Measurements from ENCODE around the gene ATF6. TPM values are rescaled to one million over a fixed set of nuclear protein-coding genes. Genes with fewer than 3 reads are reported as not detected.

The ATF6 gene
- total and polyA plus RNA-seq, 4 donors, result 10.0 to 22.5 (median 13.4) TPM

DNA sequence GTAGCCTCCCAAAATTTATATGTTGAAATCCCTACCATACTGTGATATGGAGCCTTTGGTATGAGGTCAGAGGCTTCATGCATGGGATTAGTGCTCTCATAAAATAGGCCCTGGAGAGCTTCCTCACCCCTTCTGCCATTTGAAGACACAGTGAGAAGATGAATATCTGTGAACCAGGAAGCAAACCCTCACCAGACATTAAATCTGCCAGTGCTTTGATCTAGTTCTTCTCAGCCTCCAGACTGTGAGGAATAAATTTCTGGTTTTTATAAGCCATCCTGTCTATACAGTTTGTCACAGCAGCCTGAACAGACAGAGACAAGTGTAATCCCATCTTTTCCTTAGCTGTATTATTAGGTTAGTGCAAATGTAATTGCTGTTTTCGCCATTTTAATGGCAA lies 169.1 kb downstream of the ATF6 start:
- Histone ChIP-seq H3K27me3 (ENCODE audit: control insufficient read depth in 4 of 4, insufficient read depth in 4 of 4, low read length in 3 of 4) (no peaks in the 10 kb centered on the region), H3K9ac (ENCODE audit: low read depth in 1 of 2, low read length in 2 of 2) (no peak overlapping the region), H3K36me3 (ENCODE audit: control insufficient read depth in 4 of 4, insufficient read depth in 3 of 4, low read depth in 1 of 4, low read length in 3 of 4) (peaks cover 0 to 4% (median 2%) of the 10 kb centered on the region in 4 donors), H3K4me3 (ENCODE audit: low read depth in 1 of 3, low read length in 3 of 3) (no peak overlapping the region), H3K9me3 (ENCODE audit: control insufficient read depth in 4 of 4, low read length in 3 of 4) (no peaks in the 10 kb centered on the region), H3K27ac (ENCODE audit: low read depth in 1 of 2, low read length in 2 of 2) (no peak overlapping the region), H3K4me1 (ENCODE audit: control insufficient read depth in 4 of 4, insufficient read depth in 4 of 4, low read length in 3 of 4) (no peaks in the 10 kb centered on the region)
- TF ChIP-seq TAF1 (conservative IDR thresholded peaks at IDR 0.05) (no peak), SP1 (IDR thresholded peaks at IDR 0.05) (no peak), EGR1 (IDR thresholded peaks at IDR 0.05; ENCODE audit: low read depth in 2 of 2) (no peak), RAD21 (IDR thresholded peaks at IDR 0.05) (no peak), FOXA2 (IDR thresholded peaks at IDR 0.05) (no peak), FOXA1 (IDR thresholded peaks at IDR 0.05) (no peak), NR2F2 (IDR thresholded peaks at IDR 0.05) (no peak)
- TF ChIP-seq, protein P1, sequence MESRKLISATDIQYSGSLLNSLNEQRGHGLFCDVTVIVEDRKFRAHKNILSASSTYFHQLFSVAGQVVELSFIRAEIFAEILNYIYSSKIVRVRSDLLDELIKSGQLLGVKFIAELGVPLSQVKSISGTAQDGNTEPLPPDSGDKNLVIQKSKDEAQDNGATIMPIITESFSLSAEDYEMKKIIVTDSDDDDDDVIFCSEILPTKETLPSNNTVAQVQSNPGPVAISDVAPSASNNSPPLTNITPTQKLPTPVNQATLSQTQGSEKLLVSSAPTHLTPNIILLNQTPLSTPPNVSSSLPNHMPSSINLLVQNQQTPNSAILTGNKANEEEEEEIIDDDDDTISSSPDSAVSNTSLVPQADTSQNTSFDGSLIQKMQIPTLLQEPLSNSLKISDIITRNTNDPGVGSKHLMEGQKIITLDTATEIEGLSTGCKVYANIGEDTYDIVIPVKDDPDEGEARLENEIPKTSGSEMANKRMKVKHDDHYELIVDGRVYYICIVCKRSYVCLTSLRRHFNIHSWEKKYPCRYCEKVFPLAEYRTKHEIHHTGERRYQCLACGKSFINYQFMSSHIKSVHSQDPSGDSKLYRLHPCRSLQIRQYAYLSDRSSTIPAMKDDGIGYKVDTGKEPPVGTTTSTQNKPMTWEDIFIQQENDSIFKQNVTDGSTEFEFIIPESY (IDR thresholded peaks at IDR 0.05), result no peak
- TF ChIP-seq, protein P2, sequence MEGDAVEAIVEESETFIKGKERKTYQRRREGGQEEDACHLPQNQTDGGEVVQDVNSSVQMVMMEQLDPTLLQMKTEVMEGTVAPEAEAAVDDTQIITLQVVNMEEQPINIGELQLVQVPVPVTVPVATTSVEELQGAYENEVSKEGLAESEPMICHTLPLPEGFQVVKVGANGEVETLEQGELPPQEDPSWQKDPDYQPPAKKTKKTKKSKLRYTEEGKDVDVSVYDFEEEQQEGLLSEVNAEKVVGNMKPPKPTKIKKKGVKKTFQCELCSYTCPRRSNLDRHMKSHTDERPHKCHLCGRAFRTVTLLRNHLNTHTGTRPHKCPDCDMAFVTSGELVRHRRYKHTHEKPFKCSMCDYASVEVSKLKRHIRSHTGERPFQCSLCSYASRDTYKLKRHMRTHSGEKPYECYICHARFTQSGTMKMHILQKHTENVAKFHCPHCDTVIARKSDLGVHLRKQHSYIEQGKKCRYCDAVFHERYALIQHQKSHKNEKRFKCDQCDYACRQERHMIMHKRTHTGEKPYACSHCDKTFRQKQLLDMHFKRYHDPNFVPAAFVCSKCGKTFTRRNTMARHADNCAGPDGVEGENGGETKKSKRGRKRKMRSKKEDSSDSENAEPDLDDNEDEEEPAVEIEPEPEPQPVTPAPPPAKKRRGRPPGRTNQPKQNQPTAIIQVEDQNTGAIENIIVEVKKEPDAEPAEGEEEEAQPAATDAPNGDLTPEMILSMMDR (IDR thresholded peaks at IDR 0.05; ENCODE audit: low read depth, low read length, missing input control), result no peak
- TF ChIP-seq, protein P3, sequence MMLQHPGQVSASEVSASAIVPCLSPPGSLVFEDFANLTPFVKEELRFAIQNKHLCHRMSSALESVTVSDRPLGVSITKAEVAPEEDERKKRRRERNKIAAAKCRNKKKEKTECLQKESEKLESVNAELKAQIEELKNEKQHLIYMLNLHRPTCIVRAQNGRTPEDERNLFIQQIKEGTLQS (IDR thresholded peaks at IDR 0.05), result no peak
- no peak for DNase-seq (ENCODE audit: low spot score)
- 99% methylated on average over 1 of the region's 1 CpG for WGBS

DNA sequence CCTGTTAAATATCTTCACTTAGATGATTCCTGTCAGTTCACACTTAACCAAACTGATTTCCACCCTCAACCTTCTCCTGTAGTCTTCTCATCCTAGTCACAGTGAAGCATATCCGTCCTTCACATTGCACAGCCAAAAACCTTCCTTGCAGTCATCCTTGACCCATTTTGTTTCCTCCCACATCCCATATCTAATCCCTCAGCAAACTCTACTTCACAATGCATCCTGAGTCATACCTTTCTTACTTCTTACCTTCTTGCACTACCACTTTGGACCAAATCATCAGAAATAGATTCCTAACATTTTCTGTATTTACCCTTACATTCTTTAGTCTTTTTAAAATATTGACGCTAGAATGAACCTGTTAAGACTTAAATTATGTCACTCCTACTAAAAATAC lies 170.7 kb downstream of the ATF6 start:
- no peak for DNase-seq (ENCODE audit: low spot score)
- H3K9me3 ChIP-seq (ENCODE audit: control insufficient read depth in 4 of 4, low read length in 3 of 4), result no peaks in the 10 kb centered on the region
- 97% methylated on average over 2 of the region's 2 CpGs for WGBS
- no peak overlapping the region for H3K27ac ChIP-seq (ENCODE audit: low read depth in 1 of 2, low read length in 2 of 2)
- H3K9ac ChIP-seq (ENCODE audit: low read depth in 1 of 2, low read length in 2 of 2), result no peak overlapping the region
- H3K4me3 ChIP-seq (ENCODE audit: low read depth in 1 of 3, low read length in 3 of 3), result no peak overlapping the region
- H3K36me3 ChIP-seq (ENCODE audit: control insufficient read depth in 4 of 4, insufficient read depth in 3 of 4, low read depth in 1 of 4, low read length in 3 of 4), result peaks cover 0 to 4% (median 2%) of the 10 kb centered on the region in 4 donors
- TF ChIP-seq JUND (IDR thresholded peaks at IDR 0.05) (no peak), RXRA (IDR thresholded peaks at IDR 0.05) (no peak), YY1 (IDR thresholded peaks at IDR 0.05) (no peak)
- TF ChIP-seq, protein P4, sequence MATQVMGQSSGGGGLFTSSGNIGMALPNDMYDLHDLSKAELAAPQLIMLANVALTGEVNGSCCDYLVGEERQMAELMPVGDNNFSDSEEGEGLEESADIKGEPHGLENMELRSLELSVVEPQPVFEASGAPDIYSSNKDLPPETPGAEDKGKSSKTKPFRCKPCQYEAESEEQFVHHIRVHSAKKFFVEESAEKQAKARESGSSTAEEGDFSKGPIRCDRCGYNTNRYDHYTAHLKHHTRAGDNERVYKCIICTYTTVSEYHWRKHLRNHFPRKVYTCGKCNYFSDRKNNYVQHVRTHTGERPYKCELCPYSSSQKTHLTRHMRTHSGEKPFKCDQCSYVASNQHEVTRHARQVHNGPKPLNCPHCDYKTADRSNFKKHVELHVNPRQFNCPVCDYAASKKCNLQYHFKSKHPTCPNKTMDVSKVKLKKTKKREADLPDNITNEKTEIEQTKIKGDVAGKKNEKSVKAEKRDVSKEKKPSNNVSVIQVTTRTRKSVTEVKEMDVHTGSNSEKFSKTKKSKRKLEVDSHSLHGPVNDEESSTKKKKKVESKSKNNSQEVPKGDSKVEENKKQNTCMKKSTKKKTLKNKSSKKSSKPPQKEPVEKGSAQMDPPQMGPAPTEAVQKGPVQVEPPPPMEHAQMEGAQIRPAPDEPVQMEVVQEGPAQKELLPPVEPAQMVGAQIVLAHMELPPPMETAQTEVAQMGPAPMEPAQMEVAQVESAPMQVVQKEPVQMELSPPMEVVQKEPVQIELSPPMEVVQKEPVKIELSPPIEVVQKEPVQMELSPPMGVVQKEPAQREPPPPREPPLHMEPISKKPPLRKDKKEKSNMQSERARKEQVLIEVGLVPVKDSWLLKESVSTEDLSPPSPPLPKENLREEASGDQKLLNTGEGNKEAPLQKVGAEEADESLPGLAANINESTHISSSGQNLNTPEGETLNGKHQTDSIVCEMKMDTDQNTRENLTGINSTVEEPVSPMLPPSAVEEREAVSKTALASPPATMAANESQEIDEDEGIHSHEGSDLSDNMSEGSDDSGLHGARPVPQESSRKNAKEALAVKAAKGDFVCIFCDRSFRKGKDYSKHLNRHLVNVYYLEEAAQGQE (IDR thresholded peaks at IDR 0.05), result no peak
- no peaks in the 10 kb centered on the region for H3K27me3 ChIP-seq (ENCODE audit: control insufficient read depth in 4 of 4, insufficient read depth in 4 of 4, low read length in 3 of 4)
- peaks cover 0 to 3% (median 0%) of the 10 kb centered on the region in 4 donors for H3K4me1 ChIP-seq (ENCODE audit: control insufficient read depth in 4 of 4, insufficient read depth in 4 of 4, low read length in 3 of 4)

All from liver (tissue), 9 donors.